ENCODE data around the gene LRIG1. TPM values are rescaled to one million over a fixed set of nuclear protein-coding genes. Genes with fewer than 3 reads are reported as not detected.

The LRIG1 gene
- total RNA-seq, 1 experiment from 2014 or later = 5.3 TPM

GRCh38 chr3:66344848-66345578 is 155.8 kb downstream of the LRIG1 start:
- DNase-seq (ENCODE audit: low read depth, low spot score) (no peak), ATAC-seq (no peak)
- H3K36me3 ChIP-seq (ENCODE audit: control insufficient read depth, insufficient read depth, low read length) = no peaks in the 10 kb centered on the region
- H3K9me3 ChIP-seq (ENCODE audit: control insufficient read depth, insufficient read depth, low read depth, low read length) = no peaks in the 10 kb centered on the region
- intact Hi-C loops (cut with micrococcal nuclease; ENCODE audit: unreplicated experiment) (no loop called here), in situ Hi-C loops (cut with HindIII; ENCODE audit: low pct_unique_long_range_greater_than_20kb, low sequenced_read_pairs) (no loop called here)
- TF ChIP-seq REST (IDR thresholded peaks at IDR 0.05; ENCODE audit: insufficient read depth in 1 of 2, low read depth in 2 of 2, low read length in 1 of 2) = no peak
- no peak for TF ChIP-seq POLR2AphosphoS5 (IDR thresholded peaks at IDR 0.05; ENCODE audit: low read depth, low read length)
- TF ChIP-seq SIN3A (IDR thresholded peaks at IDR 0.05; ENCODE audit: borderline replicate concordance, insufficient read depth, low read depth, low read length) = no peak
- TF ChIP-seq CTCF (IDR thresholded peaks at IDR 0.05) = no peak
- TF ChIP-seq TCF7L2 (IDR thresholded peaks at IDR 0.05; ENCODE audit: low read depth, low read length) = no peak
- CTCF ChIA-PET = no interaction called here
- BruUV-seq (replicated peaks) = no TSS peak
- POLR2A ChIA-PET = interaction anchor here (0.6 kb wide), 1 partner anchor 9 kb away, joined by 3 read pairs; no protein-coding TSS in a partner anchor
- no peak overlapping the region for H3K4me3 ChIP-seq (ENCODE audit: low read depth in 2 of 2, low read length in 2 of 2)
- no peaks in the 10 kb centered on the region for H3K27me3 ChIP-seq (ENCODE audit: control insufficient read depth, insufficient read depth, low read length)
- no peaks in the 10 kb centered on the region for H3K4me1 ChIP-seq (ENCODE audit: control insufficient read depth, insufficient read depth, low read length)
- H3K27ac ChIP-seq (ENCODE audit: low read length) = no peak overlapping the region

GRCh38 chr3:66344391-66344811 is 156.4 kb downstream of the LRIG1 start:
- Histone ChIP-seq H3K36me3 (ENCODE audit: control insufficient read depth, insufficient read depth, low read length) (no peaks in the 10 kb centered on the region), H3K4me1 (ENCODE audit: control insufficient read depth, insufficient read depth, low read length) (no peaks in the 10 kb centered on the region), H3K4me3 (ENCODE audit: low read depth in 2 of 2, low read length in 2 of 2) (no peak overlapping the region), H3K27ac (ENCODE audit: low read length) (no peak overlapping the region), H3K9me3 (ENCODE audit: control insufficient read depth, insufficient read depth, low read depth, low read length) (no peaks in the 10 kb centered on the region), H3K27me3 (ENCODE audit: control insufficient read depth, insufficient read depth, low read length) (no peaks in the 10 kb centered on the region)
- BruUV-seq (replicated peaks) = no TSS peak
- DNase-seq (ENCODE audit: low read depth, low spot score) (no peak), ATAC-seq (no peak)
- CTCF ChIA-PET = no interaction called here
- POLR2A ChIA-PET = no interaction called here
- TF ChIP-seq TCF7L2 (IDR thresholded peaks at IDR 0.05; ENCODE audit: low read depth, low read length) = no peak
- TF ChIP-seq SIN3A (IDR thresholded peaks at IDR 0.05; ENCODE audit: borderline replicate concordance, insufficient read depth, low read depth, low read length) = no peak
- no peak for TF ChIP-seq CTCF (IDR thresholded peaks at IDR 0.05)
- no peak for TF ChIP-seq REST (IDR thresholded peaks at IDR 0.05; ENCODE audit: insufficient read depth in 1 of 2, low read depth in 2 of 2, low read length in 1 of 2)
- no peak for TF ChIP-seq POLR2AphosphoS5 (IDR thresholded peaks at IDR 0.05; ENCODE audit: low read depth, low read length)
- in situ Hi-C loops (cut with HindIII; ENCODE audit: low pct_unique_long_range_greater_than_20kb, low sequenced_read_pairs) = no loop called here
- intact Hi-C loops (cut with micrococcal nuclease; ENCODE audit: unreplicated experiment) = no loop called here

Measured in Panc1 (cell line).